ENCODE measurements around the gene GNG8.

GNG8 gene

DNA sequence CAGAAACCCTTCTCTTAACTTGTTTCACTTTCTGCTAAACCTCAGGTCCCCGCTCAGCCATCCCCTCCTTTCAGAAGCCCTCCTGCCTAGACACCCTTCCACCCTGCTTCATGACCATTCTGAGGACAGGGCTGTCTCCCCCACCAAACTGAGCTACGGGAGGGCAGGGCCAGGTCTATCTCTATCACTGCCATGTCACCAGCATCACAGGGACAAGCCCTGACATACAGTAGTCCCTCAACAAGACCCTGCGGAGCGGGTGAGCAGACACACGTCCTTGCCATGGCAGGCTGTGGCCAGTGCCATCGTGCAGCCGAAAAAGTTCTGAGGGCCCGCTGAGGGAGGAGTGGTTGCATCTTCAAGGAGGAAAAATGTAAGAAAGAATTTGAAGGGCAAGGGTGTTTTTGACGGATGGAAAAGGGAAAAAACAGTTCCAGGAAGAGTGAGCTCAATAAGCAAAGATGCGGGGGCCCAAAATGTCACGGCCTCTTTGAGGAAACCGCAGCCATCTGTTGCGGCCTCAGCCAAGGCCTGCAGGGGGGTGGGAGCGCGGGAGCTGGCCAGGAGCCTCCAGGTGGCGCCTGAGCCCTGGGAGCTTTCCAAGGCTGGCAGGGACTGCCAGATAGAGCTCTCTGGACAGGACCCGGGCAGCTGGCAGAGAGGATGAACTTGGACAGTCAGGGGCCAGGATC lies 19.2 kb downstream of the GNG8 start:
- DNase-seq, result peak; percentile 47

DNA sequence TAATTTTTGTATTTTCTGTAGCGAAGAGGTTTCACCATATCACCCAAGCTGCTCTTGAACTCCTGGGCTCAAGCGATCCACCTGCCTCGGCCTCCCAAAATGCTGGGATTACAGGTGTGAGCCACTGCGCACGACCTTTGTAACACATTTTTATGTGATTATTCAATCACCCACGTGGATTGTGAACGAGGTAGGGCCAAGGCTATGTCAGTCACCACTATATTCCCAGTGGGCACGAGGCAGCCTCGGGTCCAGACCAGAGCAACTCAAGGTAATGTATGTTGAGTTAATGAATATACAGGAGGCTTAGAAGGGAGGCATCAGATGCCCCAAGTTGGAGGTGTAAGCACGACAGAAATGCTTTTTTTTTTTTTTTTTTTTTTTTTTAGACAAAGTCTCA lies 20.0 kb downstream of the GNG8 start:
- no peak for DNase-seq

DNA sequence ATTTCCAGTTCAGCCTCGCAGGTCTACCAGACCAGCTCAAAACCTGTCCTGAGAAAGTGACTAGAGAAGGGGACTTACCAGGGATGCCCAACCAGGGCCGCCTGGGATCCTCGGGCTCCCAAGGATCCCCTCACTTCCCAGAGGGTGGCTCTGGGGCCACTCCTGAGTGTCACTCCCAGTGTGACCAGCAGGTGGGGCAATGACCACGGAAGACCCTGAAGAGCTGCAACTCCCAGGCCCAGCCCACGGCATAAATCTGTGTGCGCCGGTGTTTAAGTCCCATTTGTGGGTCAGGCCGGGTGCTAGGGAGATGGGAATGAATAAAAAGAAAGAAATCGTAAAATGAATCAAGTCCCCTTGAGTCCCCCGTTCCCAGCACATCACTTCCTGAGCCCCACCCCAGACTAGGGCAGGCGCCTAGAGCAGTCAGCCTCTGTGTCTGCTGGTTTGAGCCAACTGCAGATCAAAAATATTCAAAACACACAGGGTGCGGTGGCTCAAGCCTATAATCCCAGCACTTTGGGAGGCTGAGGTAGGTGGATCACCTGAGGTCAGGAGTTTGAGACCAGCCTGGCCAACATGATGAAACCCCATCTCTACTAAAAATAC lies 21.8 kb downstream of the GNG8 start:
- peak; percentile 86 for DNase-seq

DNA sequence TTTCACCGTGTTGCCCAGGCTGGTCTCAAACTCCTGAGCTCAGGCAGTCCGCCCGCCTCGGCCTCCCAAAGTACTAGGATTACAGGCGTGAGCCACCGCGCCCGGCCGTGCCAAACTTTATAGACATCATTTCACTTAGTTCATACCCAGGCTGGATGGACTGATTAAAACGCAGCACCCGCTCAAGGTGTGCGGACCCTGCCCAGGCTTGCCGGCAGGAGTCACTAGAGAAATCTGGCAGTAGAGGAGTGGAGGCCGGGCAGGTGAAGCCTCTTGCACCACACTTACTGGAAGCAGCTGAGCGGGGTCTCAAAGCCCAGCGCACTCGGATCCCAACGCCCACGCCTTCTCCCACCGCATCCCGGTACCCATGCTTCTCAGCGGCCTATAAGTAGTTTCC lies 22.5 kb downstream of the GNG8 start:
- no peak for DNase-seq

DNA sequence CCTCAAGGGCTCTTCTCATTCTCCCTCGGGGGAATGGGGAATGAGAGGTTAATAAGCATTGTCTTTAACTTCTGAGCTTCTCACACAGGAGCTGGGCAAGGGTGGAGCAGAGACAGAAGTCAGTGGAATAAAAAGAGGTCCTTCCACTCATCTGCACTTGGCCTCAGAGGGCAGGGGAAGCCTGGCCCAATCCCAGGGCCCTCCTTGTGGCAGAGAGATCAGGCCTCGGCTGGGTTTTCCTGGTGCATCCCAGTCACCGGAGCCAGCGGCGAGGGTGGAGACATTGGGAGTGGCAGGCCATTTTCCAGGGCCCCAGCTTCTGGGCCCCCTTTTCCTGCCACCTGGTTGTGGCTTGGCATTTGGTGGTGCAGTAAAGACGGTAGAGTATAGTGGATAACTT lies 24.2 kb downstream of the GNG8 start:
- no peak for DNase-seq

DNA sequence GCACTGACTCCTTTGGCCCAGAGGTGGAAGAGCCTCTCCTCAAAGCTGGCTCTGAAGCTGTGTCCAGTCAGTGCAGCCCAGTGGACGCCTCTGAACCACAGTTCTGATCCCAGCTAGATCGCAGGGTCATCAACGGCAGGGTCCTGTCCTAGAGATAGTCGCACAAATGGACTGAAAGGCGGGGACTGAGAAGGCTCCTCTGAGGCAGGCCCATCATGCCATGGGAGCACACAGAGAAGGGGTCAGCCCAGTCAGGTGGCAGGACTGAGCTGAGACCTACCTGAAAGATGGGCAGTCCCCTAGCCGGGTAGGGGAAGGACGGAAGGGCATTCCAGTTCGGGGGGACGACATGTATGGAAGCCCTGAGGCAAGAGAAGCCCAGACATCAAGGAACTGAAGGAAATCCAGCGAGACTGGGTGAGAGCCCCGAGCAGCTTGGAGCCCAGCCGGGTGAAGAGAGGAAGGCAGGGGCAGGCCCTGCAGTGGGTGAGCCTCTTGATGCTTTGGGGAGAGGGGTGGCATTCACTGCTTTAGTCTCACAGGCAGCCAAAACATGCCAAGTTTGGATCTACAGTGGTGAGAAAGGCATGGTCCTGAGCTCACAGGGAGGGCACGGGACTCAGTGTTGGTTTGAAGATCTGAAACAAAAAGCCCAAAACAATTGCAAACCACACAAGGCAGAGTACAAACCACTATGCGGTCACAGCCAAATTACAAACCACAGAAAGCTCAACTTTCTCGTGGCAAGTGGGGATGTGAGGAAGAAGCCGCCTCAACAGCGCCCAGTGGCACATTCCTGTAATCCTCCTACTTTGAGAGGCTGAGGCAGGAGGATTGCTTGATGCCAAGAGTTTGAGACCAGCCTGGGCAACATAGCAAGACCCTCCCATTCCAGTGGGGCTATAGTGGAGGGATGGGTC lies 24.9 kb downstream of the GNG8 start:
- peak; percentile 60 for DNase-seq

DNA sequence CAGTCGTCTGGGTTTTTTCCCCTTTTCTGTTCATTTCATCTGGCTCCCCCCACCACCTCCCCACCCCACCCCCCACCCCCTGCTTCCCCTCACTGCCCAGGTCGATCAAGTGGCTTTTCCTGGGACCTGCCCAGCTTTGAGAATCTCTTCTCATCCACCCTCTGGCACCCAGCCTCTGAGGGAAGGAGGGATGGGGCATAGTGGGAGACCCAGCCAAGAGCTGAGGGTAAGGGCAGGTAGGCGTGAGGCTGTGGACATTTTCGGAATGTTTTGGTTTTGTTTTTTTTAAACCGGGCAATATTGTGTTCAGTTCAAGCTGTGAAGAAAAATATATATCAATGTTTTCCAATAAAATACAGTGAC lies 25.6 kb downstream of the GNG8 start:
- no peak for DNase-seq

DNA sequence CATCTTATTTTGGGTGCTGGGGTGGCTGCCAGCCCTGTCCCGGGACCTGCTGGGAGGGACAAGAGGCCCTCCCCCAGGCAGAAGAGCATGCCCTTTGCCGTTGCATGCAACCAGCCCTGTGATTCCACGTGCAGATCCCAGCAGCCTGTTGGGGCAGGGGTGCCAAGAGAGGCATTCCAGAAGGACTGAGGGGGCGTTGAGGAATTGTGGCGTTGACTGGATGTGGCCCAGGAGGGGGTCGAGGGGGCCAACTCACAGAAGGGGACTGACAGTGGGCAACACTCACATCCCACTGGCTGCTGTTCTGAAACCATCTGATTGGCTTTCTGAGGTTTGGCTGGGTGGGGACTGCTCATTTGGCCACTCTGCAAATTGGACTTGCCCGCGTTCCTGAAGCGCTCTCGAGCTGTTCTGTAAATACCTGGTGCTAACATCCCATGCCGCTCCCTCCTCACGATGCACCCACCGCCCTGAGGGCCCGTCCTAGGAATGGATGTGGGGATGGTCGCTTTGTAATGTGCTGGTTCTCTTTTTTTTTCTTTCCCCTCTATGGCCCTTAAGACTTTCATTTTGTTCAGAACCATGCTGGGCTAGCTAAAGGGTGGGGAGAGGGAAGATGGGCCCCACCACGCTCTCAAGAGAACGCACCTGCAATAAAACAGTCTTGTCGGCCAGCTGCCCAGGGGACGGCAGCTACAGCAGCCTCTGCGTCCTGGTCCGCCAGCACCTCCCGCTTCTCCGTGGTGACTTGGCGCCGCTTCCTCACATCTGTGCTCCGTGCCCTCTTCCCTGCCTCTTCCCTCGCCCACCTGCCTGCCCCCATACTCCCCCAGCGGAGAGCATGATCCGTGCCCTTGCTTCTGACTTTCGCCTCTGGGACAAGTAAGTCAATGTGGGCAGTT lies 26.2 kb downstream of the GNG8 start:
- DNase-seq, result no peak

DNA sequence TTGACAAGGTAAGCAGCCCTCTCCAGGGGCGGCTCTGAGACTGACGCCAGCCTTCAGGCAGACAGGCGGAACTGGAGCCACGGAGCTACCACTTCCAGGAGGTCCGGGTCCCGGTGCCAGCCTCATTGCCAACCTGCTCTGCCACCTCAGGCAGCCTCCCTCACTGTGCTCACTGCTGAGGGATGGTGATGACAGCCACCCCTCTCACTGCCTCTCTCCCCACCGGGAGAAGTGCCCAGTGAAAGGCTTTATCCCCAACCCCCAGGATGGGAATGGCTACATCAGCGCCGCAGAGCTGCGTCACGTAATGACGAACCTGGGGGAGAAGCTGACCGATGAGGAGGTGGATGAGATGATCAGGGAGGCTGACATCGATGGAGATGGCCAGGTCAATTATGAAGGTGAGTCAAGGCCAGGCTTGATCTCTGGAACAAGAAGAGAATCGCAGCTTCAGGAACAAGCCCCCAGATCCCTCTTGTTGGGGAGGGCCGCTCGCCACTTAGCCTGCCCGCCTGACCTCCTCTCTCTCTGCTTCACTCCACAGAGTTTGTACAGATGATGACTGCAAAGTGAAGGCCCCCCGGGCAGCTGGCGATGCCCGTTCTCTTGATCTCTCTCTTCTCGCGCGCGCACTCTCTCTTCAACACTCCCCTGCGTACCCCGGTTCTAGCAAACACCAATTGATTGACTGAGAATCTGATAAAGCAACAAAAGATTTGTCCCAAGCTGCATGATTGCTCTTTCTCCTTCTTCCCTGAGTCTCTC lies 27.2 kb downstream of the GNG8 start:
- DNase-seq, result no peak

DNA sequence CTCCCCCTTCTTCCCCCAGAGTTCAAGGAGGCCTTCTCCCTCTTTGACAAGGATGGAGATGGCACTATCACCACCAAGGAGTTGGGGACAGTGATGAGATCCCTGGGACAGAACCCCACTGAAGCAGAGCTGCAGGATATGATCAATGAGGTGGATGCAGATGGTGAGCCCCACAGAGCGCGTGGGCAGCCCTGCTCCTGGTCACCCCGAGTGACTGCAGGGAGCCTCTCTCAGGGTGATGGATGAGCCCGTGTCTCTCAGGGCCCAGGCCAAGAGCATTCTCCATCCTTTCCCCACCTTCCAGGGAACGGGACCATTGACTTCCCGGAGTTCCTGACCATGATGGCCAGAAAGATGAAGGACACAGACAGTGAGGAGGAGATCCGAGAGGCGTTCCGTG lies 27.8 kb downstream of the GNG8 start:
- DNase-seq, result no peak

DNA sequence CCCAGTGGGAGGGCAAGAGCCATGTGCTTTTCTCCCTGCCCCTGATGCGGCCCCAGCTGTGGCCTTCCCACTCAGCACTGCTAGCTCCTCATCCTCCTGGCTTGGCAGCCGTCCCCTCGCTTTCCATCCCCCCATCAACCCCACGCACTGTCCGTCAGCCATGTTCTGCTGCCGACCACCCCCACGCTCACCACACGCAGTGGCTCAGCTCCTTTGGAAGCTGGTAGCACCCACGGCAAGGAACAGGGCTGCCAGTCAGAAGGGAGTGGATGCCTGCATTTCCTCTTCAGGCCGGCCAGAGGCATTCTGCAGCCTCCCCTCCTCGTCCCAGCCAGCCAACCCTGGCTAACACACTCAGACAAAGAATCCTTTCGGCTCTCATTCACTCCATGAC lies 28.6 kb downstream of the GNG8 start:
- no peak for DNase-seq

DNA sequence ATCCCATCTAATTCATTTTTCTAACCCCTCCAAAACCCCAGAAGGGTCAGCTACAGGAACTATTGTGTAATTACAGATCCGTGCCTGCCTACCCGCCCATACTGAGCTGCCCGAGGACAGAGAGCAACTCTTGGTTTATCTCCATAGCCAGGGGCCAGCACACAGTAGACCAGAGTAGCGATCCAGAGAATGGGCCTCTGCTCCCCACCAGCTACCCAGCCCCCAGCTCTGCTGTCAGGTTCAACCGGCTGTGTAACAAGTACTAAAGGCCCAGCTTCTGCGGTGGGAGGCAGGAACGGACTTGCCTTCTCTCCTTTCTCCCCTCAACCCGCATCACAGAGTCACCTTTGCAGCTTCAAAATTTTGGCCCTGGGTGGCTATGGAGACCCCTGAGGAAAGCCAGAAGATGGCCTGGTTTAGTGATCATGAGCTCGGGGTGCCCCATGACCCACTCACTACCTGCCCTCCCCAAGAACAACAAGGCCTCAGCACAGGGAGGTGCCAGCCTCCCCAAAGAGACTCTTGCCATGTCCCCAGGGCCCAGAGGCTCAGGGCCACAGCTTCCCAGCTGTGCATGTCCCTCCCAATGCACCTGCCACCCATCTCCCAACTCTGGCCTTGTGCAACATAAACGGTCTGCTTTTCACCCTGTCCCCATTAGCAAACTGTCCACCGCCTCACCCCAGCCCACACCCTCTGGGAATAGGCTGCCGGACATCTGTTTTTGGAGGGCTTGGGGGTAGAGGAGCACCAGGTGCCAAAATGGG lies 29.1 kb downstream of the GNG8 start:
- DNase-seq, result no peak

DNA sequence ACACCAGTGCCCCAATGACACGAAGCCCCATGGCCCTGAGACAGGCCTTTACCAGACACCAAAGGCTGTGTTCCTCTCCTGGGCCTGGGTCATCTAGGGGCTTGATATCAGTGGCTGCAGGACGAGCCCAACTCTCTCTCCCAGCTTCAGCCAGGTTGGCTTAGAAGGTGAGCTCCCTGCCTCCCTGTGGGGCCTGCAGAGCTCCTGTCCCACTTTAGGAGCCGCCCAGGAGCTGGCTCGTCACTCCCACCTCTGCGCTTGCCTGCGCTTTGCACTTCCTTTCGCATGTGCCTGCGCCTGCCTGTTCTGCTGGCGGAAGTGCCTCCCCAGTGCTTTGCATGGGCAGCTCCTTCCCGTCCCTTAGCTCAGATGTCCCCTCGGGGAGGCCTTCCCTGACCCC lies 30.0 kb downstream of the GNG8 start:
- DNase-seq, result no peak

DNA sequence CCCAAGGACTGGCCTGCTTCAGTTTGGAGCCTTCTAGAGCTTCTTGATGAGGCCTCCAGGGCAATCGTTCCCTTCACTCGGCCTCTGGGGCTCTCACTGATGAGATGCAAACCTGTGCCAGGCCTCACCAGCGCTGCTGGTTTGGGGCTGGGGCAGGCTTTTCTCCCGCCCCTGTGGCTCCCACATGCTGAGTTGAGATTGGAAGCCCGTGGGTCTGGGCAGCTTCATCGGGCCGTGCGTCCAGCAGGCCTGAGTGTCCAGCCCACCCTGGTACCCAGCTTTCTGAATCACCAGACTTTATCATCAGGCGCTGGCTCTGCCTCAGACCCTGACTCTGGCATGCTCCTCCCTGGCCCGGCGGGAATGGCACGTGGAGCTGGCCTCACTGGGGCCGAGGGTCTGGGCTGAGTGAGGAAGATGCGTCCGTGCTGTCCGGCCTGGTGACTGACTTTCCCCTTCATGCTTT lies 30.6 kb downstream of the GNG8 start:
- no peak for DNase-seq

DNA sequence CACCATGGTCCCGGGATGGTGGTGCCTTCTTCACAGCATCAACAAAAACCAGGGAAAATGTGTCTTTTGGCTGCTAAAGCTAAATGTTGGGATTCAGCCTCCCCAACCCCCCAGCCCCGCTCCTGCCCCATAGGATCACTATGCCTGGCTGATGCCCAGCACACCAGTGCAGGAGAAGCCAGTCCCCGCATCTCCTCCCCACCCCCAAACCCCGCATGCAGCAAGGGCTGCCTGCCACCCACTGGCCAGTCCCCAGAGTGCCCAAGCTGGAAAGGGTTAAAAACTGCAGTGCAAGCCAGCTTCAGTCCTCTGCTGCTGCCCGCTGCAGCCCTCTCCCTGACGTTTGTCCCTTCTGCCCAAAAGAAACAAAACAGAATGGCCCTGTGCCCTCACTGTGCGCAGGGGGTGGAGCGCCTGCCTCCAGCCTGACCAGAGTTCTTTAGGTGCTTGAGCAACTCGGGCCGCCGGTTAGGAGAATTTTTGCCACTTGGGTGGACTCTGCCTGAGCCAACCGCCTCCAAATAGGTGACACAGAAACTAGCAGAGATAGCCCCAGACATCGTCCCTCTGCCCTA lies 31.1 kb downstream of the GNG8 start:
- DNase-seq, result no peak

DNA sequence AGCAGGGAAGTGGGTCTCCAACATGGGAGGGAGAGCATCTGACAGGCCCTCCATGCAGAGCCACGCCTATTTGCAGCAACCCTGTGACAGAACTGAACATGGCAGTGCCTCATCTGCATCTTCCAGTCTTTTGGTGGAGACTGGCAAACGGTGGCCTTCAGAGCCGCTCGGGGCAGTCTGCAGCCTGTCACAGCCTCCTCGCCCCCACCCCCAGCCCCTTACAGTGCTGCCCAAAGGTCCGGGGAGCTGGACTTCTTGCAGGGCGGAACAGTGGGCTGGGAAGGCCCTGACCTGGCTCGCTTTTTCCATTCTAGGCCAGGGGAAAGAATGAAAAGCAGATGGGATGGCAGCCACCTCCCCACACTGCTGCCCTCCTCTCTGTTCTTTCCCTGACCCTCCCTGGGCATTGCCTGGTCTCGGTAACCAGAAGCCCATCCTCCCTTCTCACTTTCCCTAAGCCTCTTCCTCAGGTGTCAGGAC lies 32.2 kb downstream of the GNG8 start:
- no peak for DNase-seq

DNA sequence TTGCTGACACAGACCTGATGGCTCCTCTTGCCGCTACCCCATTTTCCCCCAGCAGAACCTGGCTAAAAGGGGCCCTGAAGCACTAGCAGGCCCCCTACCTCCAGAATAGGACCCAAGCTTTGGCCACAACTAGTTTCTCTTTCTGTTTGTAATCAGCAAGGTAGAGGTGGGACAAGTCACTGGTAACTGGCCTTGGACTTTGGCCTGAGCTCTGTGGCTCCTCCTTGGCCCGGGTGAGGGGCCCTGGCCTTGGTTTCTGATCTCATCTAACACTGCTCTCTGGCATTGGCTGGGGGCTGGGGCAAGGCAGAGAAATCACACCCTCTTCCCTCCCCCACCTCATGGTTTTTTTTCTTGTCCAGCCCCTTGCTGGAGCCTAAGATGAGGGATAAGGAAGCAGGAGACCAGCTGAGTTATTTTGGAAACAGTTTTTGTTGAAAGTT lies 32.8 kb downstream of the GNG8 start:
- no peak for DNase-seq

DNA sequence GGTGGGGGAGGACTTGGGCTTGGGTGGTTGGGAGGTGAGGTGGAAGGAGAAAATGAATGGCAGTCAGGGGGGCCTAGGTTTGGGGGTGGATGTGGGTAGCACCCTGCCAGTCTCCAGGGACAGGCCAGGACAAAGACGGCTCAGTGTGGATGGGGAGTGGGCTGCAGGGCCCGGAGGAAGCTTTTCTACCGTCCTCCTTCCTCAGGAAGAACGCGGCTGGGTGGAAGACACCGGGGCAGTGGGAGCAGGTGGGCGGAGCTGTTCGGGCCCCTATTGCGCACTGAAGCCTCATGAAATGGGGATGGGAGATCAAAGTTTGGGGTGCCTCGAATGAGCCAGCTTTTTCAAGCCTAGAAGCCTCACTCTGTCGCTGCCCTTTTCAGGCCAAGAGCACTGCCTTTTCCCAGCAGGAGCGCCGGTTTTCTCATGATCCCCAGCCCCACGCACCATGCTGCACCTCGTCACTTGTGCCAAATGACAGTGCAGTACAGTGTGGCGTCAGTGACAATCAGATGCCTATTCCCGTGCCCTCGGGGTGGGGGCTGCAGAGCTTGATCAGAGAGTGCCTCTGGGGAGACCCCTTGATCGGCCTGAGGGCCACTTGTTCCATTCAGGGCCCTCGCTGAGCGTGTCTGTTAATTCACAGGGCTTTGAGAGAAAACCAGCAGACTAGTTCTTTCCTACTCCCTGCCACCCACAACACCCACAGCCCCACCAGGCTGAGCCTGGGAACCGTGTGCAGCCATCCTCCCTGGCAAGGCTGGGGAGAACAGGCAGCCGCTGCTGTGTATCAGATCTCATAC lies 33.4 kb downstream of the GNG8 start:
- DNase-seq, result peak; percentile 55

DNA sequence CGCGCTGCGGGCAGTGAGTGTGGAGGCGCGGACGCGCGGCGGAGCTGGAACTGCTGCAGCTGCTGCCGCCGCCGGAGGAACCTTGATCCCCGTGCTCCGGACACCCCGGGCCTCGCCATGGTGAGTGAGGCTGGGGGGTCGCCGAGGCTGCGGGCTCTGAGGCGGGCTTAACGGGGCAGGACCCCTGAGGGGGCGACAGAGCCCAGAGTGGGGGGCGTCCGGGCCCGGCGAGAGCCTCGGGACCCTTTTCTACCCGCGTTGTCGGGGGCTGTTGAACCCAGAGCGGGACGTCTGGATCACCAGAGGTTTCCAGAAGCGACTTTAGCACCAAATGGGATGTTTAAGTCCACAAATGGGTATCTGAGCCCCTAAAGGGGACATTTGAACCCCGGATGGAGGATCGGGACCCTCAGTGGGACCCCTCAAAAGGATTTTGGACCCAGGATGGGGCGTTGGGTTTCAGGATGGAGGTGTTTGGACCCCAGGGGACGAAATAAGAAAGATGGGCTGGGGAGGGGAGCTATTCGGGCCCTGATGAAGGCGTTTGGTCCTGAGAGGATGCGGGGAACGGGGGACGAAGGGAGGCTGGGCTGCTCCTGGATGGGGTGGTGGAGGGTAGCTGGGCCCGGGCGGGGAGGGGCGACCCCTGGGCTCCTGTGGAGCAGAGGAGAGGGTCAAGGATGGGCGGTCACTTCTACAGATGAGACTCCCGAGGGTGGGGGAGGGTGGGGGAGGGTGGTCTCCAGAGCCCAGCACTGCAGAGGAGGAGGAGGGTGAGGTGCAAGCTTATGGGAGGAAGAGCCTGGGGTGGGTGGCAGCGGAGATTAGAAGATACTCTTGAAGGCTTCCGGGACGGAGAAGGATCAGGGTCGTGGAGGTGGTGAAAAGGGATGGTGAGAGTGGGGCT lies 34.4 kb downstream of the GNG8 start, which contains the start of gene CALM3:
CALM3 (plus strand) TSS at position 13 of the 907 bp plus-strand sequence; CDS start at position 118, 105 bp downstream.
- DNase-seq, result no peak

Measured in activated CD4-positive, alpha-beta T cell treated with anti-CD3 and anti-CD28 coated beads, Interleukin-2, Interleukin-6, amounts not matched to agents 100 ng/mL and 50 ng/mL, durations not matched to agents 16 hours and 8 hours (primary cell).